ENCODE results near the gene PEX10.

PEX10 gene

GRCh38 chr1:2372551-2373490 lies 39.5 kb downstream of the PEX10 start:
- no peak for DNase-seq

- DNase-seq = no peak
Measured at GRCh38 chr1:2368053-2368744, 44.2 kb downstream of the PEX10 start.

- DNase-seq = no peak
Measured at GRCh38 chr1:2363847-2364513, 48.4 kb downstream of the PEX10 start.

GRCh38 chr1:2360588-2361364 lies 51.6 kb downstream of the PEX10 start:
- no peak for DNase-seq

- DNase-seq = no peak
Measured at GRCh38 chr1:2358651-2359640, 53.4 kb downstream of the PEX10 start.

- no peak for DNase-seq
Measured at GRCh38 chr1:2358072-2358471, 54.3 kb downstream of the PEX10 start.

- DNase-seq = no peak
Measured at GRCh38 chr1:2356911-2357845, 55.2 kb downstream of the PEX10 start.

- DNase-seq = no peak
Measured at GRCh38 chr1:2356401-2356800, 56.0 kb downstream of the PEX10 start.

- DNase-seq = no peak
Measured at GRCh38 chr1:2355373-2356261, 56.7 kb downstream of the PEX10 start.

GRCh38 chr1:2354511-2355372 lies 57.6 kb downstream of the PEX10 start:
- DNase-seq = no peak
